Erythroblast (primary cell): ENCODE results near the gene GUCY2F.

Experiments
- GATA1 ChIP-seq: IDR thresholded peaks from 2 replicates; pipeline ENCODE4 v1.6.1; 2011; ENCODE audit warnings: low read depth, mild to moderate bottlenecking, control low read depth, low read length, moderate library complexity
- POLR2A ChIP-seq: IDR thresholded peaks from 2 replicates; pipeline ENCODE4 v1.6.1; 2011; ENCODE audit warnings: mild to moderate bottlenecking, low read length

- TF ChIP-seq POLR2A (no peak), GATA1 (no peak)
Observed at GRCh38 chrX:109372716-109373115, 109.2 kb downstream of the GUCY2F start.
